ENCODE results near the gene SUPT7L.
A peak's percentile ranks its signal among the peaks of the same experiment; 100 is the strongest.
"Not testable (repeated sequence)": the region's sequence is repeated elsewhere in the genome, so short reads cannot be mapped to it uniquely, and the experiment has no call there.

The SUPT7L gene

DNA sequence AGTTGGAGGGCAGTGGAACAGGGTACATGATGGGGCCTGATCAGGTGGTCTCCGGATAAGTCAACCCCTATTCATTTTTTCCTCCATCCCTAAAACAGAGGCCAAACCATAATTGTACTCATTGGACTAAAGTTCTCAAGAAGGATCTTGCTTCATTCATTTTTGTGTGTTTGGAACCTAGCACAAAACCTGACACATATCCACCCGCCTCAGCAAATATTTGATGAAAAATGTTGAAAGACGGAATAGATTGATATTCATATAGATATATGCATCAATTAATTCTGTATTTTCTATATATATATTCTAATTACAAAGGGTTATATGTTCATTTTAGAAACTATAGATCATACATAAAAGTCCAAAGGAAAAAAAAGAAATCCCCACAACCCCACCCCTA, 22.2 kb upstream of the SUPT7L start:
- no peak for DNase-seq (ENCODE audit: low read depth in 2 of 2)

DNA sequence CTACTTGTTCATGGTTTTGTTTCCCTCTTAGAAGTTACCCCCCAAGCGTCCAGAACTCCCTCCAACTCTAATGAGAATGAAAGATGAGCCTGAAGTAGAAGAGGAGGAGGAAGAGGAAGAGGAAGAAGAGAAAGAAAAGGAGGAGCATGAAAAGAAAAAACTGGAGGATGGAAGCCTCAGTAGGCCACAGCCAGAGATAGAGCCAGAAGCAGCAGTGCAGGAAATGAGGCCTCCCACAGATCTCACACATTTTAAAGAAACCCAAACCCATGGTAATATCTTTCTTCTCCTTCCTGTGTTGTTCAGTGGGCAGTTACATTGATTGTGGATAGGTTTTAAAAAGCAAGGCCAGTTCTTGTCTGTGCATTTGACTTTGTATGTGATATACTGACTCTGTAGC, 21.6 kb upstream of the SUPT7L start:
- DNase-seq (ENCODE audit: low read depth in 2 of 2): not testable (repeated sequence)

DNA sequence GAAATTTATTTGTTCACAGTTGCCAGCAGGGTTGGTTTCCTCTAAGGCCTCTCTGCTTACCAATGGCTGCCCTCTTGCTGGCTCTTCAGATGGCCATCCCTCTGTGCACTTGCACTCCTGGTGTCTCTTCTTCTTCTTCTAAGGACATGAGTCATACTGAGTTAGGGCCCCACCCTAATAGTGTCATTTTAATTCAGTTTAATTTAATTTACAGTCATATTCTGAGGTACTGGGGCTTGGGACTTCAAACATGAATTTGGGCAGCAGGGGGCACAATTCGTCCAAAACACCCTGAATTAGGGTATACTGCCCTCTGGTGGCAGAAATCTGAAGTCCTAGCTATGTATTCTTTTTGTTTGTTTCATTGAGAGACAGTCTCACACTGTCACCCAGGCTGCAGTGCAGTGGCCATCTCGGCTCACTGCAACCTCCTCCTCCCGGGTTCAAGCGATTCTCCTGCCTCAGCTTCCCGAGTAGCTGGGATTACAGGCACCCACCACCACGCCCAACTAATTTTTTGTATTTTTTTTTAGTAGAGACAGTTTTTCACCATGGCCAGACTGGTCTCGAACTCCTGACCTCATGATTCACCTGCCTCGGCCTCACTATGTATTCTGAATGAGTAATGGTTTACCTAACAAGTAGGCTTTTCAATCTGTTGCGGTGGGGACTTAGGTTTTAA, 20.1 kb upstream of the SUPT7L start:
- DNase-seq (ENCODE audit: low read depth in 2 of 2): peak; percentile 32 to 73

DNA sequence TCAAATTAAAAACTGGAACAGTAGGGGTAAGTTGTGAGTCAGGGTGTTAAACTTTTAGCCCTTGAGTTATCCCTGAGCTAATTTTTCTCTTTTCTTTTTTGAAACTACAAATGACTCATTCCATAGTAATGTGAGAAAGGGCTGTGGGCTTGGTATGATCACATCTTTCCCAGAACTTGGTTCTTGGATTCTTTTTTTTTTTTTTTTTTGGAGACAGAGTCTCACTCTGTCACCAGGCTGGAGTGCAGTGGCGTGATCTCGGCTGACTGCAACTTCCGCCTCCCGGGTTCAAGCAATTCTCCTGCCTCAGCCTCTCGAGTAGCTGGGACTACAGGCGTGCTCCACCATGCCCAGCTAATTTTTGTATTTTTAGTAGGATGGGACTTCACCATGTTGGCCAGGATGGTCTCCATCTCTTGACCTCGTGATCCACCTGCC, 18.9 kb upstream of the SUPT7L start:
- not testable (repeated sequence) for DNase-seq (ENCODE audit: low read depth in 2 of 2)

DNA sequence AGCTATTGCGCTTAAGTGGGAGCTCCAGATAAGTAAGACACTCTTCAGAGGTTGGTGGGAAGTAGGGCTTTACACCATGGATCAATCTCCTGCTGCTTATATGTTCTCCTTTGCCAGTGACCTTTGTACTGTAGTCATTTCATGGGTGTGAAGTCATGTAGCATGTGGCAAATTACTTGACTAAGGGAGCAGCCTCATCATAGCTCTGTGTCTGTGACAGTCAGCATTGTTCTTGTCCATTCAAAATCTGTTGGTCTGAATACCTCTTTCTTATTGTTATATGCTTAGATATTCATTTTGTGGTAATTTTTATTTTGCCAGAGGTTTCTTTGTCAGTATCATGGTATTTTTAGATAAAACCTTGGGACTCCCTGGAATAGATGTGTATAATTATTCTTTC, 18.4 kb upstream of the SUPT7L start:
- DNase-seq (ENCODE audit: low read depth in 2 of 2): no peak

DNA sequence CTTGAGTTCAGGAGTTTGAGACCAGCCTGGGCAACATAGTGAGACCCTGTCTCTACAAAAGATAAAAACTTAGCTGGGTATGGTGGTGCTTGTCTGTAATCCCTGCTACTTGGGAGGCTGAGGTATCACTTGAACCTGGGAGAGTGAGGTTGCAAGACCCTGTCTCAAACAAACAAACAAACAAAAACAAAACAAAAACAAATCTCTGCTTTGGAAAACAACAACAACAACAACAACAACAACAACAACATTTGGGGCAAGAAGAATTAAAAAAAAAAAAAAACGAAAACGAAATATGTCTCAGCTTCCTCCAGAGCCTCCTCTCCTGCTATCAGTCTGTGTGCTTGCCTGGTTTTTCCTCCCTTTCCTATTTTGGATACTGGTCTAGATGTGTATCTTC, 17.2 kb upstream of the SUPT7L start:
- no peak for DNase-seq (ENCODE audit: low read depth in 2 of 2)

DNA sequence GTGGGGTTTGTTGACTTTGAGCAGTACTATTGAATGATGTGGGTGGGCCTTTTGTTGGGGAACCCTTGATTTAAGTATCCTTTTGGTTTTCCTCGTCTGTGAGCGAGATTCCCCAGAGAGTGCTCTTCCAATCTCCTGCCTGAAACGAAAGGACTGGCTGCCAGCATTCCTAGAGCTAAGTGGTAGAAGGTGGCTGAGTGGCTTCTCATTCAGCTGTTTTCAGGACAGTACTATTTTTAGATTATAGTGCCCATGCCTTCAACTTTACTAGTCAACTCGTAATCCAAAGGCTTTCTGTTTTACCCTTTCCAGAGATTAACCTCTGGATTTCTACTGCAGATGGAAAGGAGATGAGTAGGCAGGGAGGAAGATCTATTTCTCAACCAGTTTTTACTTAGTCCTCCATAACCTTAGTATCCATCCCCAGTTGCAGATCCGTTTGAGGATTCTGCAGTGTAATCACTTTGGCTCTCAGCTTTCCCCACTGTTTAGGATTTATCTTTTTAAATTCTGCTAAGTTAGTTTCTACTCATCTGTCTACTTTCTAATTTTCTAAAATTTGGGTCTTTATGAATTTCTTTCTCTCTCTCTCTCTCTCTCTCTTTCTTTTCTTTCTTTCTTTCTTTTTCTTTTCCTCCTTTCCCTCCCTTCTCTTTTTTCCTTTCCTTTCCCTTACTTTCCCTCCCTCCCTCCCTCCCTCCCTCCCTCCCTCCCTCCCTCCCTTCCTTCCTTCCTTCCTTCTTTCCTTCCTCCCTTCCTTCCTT, 9.5 kb upstream of the SUPT7L start:
- no peak for DNase-seq (ENCODE audit: low read depth in 2 of 2)

DNA sequence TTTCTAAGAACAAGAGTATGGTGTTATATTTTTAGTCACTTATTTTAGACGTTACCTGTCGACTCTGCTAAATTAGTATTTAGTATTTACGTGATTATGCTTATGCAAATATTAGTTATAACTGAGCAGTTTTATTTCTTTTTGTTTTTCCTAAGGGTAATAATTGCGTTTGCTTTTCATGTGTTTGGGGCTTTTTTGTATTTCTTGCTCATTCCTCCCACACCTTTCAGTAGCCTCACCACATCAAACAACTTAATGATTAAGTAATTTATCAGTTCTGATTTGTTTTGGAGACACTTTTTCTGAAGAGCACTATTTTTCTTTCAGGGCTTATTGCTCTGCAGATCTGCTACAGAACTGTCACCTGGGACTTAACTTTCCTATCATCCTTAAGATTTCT, 7.8 kb upstream of the SUPT7L start:
- DNase-seq (ENCODE audit: low read depth in 2 of 2): no peak

DNA sequence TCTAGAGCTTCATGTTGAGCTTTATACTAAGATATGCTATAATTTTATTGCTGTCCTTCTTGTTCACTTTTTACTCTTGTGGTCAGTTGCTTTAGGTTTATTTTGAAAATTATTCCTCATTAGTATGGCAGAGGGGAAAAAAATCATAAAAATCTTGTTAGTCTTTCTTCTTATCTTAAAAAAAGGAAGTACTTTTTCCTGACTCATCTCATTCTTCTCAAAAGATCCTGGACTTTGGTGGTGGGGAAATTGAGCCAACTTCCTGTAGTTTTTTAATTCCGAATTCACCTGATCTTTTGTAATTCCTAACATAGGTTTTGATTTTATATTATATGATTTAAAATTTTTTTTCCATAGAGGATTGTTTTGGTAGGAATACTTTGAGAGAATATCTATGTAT, 4.0 kb upstream of the SUPT7L start:
- DNase-seq (ENCODE audit: low read depth in 2 of 2): no peak

DNA sequence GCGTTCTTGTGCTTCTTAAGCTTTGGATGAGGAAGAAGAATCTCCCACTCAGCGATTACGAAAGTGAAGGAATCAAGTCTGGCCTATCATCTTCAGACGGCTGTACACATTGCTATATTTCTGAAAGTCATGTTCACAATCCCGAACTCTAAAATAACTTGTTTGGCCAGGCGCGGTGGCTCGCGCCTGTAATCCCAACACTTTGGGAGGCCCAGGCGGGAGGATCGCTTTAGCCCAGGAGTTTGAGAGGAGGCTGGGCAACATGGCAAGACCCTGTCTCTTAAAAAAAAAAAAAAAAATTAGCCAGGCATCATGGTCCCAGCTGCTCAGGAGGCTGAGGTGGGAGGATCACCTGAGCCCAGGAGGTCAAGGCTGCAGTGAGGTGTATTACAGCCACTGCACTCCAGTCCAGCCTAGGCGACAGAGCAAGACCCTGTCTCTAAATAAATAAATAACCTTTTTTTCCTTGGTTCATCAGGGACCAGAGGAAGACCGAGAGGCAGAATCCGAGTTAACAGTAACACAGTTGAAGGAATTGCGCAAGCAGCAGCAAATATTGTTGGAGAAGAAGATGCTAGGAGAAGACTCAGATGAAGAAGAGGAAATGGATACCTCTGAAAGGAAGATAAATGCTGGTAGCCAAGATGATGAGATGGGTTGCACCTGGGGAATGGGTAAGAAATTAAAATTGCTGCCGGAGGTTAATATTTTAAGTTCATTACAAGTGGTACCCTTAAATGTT, 1.4 kb upstream of the SUPT7L start:
- DNase-seq (ENCODE audit: low read depth in 2 of 2): no peak

DNA sequence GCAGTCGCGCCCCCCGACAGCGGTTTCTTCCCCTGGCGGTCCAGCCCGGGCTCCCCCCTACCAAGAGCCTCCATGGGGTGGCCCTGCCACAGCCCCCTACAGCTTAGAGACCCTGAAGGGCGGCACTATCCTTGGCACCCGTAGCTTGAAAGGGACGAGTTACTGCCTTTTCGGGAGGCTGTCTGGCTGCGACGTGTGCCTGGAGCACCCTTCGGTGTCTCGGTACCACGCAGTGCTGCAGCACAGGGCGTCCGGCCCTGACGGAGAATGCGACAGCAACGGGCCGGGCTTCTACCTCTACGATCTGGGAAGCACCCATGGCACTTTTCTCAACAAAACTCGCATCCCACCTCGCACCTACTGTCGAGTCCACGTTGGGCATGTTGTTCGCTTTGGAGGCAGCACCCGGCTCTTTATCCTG, 750 bp upstream of the SUPT7L start:
- DNase-seq (ENCODE audit: low read depth in 2 of 2): no peak

DNA sequence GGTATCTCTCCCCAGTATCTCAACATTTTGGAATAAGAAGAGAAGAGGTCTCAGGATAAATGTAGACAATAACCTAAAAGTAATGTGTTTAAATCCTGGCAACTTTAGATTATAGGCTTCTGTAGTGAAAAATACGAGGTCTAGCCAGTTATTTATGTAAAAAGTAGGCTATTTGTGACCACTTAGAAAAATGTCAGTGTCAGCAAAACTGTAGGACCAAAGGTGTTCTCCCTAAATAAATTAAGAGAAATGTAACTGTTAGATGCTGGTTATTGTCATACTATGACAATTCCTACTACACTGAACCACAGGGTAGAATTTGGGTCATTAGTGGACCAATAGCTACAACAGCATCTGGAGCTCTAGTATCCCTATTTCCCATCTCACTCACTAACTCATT, 2.0 kb downstream of the SUPT7L start:
- no peak for DNase-seq (ENCODE audit: low read depth in 2 of 2)

DNA sequence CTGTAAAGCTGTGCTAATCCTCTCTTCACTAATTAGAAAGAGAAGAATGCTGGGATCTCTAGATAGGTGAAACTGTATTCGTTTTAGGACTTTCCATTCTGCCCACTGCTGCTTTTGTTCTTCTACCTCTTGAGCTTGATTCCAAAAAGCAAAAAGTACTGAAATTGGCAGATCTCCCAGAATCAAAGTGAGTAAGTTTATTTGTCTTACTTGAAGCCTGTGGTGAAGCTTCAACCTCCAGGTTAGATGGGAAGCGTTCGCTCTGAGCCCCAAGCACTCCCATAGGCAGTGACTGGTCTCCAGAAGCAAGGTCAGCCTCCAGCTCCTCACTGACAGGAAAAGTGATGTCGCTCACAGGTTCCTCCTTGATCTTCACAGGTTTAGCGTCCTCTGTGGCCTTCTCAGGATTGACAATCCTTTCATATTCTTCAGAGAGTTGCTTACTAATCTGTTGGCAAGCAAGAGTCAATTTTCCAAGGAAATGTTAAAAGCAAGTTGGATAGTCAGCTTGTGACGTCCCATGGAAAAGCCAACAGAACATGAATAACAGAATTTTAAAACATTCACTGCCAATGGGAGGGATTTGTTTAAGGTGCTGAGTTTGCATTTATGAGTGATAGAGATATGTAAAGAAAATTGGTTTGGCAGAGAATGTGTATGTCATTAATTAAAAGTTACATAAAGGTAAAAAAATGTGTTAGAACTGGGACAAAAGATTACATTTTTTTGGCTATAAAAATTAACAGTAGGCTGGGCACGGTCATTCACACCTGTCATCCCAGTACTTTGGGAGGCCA, 8.1 kb downstream of the SUPT7L start:
- no peak for DNase-seq (ENCODE audit: low read depth in 2 of 2)

DNA sequence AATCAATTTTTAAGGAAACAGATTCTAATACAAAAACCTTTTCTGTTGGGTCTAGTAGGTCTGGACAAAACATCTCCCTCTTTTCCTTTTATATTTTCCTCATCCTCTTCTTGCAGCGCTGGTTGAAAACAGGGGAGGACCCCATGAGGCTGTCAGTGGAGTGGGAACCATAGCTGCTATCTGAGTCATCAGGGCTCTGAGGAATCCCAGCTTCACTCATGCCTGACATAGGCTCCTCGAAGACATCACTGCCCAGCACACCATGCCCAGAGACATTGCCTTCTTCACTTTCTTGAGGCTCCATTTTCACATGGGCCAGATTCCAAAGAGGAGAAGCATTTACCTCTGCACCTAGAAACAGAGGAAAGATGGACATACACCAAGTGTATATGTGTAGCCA, 10.0 kb downstream of the SUPT7L start:
- DNase-seq (ENCODE audit: low read depth in 2 of 2): no peak

DNA sequence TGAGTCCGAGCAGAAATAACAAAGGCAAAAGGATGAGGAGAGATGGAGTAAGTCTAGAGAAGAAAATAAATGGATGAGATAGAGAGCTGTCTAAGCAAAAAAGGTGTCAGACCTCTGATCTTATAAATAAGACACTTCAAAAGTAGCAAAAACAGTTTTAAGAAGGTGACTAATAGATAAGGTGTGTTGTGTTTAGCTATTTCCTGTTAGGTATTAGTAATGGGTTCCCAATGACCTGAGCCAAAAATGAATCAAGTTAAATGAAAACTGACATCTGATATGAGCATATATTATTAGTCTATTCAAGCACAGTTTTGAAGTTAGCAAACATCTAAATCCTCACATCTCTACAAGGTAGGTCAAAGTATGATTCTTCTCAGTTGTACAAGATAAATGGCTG, 10.6 kb downstream of the SUPT7L start:
- DNase-seq (ENCODE audit: low read depth in 2 of 2): no peak

DNA sequence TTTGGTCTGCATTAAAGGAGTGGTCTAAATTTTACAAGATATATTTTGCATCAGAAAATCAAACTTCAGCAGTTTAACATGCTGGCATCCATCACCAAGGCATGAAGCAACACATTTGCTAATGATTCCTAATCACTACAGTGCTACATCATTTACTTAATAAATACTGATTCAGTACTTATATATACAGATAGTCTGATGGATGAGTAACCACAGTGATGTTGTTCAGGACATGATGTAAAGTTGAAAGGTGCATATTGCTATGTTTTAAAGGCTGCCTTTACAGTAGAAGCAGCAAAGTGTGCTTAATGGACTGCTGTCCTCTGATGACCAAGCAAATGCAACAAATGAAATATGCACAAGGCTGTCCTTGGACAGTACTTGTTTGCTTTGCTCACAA, 11.1 kb downstream of the SUPT7L start:
- DNase-seq (ENCODE audit: low read depth in 2 of 2): no peak

DNA sequence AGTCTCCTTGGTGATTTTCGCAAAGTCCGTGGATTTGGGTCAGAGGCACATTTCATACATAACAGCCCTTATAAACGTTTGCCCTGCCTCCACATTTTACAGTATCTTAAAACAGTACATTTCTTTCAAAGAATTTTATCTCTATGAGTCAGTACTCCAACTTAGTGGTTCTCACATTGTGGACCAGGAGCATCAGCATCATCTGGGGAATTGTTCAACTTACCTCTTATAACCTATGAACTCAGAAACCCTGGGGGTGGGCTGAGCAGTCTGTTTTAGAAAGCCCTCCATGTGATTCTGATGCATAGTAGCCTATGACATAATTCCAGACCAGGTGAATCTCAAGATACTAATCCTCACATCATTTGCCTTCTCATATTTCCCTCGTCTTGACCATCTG, 12.4 kb downstream of the SUPT7L start:
- no peak for DNase-seq (ENCODE audit: low read depth in 2 of 2)

DNA sequence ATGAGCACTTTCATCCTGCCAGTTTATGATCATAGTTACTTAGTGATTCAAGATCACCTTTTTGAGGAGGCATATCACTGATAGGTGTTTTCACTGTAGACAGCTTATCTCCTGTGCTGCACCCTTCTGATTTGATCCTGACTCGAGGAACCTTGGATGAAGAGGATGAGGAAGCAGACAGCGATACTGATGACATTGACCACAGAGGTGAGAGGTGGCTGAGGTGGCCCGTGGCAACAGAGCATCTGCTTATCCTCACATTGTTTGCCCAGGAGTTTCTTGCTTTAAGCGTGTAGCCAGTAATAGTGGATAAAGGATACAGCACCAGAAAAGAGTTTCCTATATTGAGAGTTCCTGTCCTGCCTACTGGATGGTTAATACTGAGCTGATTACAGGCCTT, 15.7 kb downstream of the SUPT7L start:
- no peak for DNase-seq (ENCODE audit: low read depth in 2 of 2)

DNA sequence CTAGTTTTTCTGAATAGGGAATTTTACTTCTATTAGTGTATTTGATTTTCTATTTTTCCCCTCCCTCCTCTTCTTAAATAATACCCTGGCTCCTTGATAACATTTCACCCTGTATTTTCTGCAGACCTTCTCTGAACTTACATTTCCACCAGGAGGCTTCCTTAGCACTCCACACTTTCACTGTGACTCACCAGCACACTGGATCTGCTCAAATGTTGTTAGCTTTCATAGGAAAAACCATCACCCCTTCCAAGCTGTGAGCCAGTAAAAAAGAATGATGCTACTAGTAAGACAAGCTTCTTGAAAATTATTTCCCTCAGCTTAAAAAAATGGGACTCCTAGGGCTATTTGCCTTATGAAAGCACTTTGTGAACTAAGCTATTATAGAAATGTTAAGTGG, 16.1 kb downstream of the SUPT7L start:
- no peak for DNase-seq (ENCODE audit: low read depth in 2 of 2)

DNA sequence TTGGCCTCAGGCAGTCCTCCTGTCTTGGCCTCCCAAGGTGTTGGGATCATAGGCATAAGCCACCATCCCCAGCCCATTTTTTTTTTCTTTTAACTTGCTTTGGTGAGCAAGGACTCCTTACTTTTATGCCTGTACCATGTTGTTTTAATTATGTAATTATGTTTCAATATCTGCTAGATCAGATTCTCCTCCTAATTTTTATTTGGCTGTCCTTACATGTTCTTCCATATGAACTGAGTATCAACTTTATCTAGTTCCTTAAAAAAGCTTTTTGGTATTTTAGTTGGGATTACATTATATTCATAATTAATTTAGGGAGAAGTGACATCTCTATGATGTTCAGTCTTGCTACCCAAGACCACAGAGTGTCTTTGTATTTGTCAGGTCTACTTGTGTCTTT, 18.2 kb downstream of the SUPT7L start:
- no peak for DNase-seq (ENCODE audit: low read depth in 2 of 2)

DNA sequence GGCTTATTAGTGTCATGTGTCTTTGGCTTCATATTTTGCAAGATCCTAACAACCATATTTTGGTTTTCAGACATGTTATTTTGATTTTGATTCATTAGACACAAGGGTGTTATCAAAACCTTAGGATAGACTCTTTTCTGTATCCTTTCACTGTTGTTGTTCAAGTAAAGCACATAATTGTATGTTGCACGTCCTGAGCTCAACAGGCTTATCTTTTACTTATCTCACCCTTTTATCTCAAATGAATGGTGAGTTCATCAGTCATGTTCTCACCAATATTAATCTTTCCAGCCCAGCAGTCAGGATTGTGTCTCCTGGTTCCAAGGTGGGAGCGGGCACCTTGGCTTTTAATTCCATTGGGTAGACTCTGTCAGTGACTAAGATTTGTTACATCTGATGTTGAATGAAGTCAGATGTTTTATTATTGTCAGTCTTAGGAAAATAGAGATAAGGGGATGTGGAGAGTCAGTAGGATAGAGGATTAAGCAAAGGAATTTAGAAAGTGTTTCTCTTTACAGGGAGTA, 22.6 kb downstream of the SUPT7L start:
- DNase-seq (ENCODE audit: low read depth in 2 of 2): no peak

DNA sequence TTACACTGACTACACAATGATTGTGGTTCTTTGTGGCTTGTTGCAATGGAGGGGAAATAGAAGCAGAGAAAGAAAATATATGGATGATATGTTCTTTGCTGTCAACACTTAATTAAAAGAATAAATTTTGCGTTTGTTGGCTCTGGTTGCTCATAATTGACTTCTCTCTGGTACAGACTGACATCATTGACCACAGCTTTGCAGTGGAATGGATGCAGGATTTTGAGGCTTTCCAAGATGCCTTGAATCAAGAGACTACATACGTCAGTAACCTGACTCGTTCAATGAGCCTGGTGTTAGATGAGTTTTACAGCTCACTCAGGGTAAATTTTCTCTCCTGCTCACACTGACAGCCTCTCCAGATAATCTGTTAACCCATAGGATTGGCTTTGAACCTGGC, 24.7 kb downstream of the SUPT7L start:
- DNase-seq (ENCODE audit: low read depth in 2 of 2): no peak

All from stimulated activated CD8-positive, alpha-beta memory T cell treated with anti-CD3 and anti-CD28 coated beads, Interleukin-15, amount 100 ng/mL, for 4 hours (primary cell).